Left lung (tissue), 10 donors: Measurements from ENCODE around the gene VEGFA. TPM values are rescaled to one million over a fixed set of nuclear protein-coding genes. Genes with fewer than 3 reads are reported as not detected.
"Not testable (repeated sequence)": the region's sequence is repeated elsewhere in the genome, so short reads cannot be mapped to it uniquely, and the experiment has no call there.

Experiments used
- ATAC-seq: fragments of 200-7000 bp; cut with Tn5 transposase; one replicate; pipeline ENCODE4 v1.9.1; 2020; ENCODE audit warnings: moderate library complexity
- DNase-seq, 4 donors: peaks; one replicate each; pipeline ENCODE4 v3.0.0-alpha.2; 2013 to 2020
- H3K27ac ChIP-seq, 2 donors: fragments of 200-600 bp; sonication (generic) in 1 of 2; one replicate each; pipeline versions ENCODE4 v1.5.0 to v1.8.0; 2020 to 2021
- H3K27me3 ChIP-seq, 2 donors: fragments of 200-600 bp; sonication (generic) in 1 of 2; one replicate each; pipeline versions ENCODE4 v1.5.0 to v1.8.0; 2020 to 2021
- H3K36me3 ChIP-seq, 2 donors: fragments of 200-600 bp; sonication (generic) in 1 of 2; one replicate each; pipeline versions ENCODE4 v1.5.0 to v1.8.0; 2020 to 2021
- H3K4me1 ChIP-seq, 2 donors: fragments of 200-600 bp; one replicate each; pipeline ENCODE4 v1.8.0; 2021
- H3K4me3 ChIP-seq, 2 donors: fragments of 200-600 bp; sonication (generic) in 1 of 2; one replicate each; pipeline versions ENCODE4 v1.5.0 to v1.8.0; 2020 to 2021; ENCODE audit warnings: mild to moderate bottlenecking in 1 of 2
- H3K9me3 ChIP-seq, 2 donors: fragments of 200-600 bp; sonication (generic) in 1 of 2; one replicate each; pipeline versions ENCODE4 v1.5.0 to v1.8.0; 2020 to 2021
- intact Hi-C, 2 donors: fragments of 100-400 bp; cut with DNase I; formaldehyde crosslinking; loops; one replicate each; pipeline versions ENCODE4 v1.11.2 to v1.14.2; 2022
- polyA plus RNA-seq, 6 donors: library from polyadenylated mRNA; unstranded; fragments of 120-200 nt; gene quantifications; one replicate each; pipeline ENCODE4 v1.2.1, GENCODE V29; 2013; ENCODE audit not compliant: insufficient read length in 6 of 6
- total RNA-seq, 2 donors: library from RNA; stranded (reverse); fragmentation: NEBNext Ultra II Directional; extraction: Animal tissue kit (Norgen Biotek cat#: 25700); gene quantifications; one replicate each; pipeline ENCODE4 v1.2.1, GENCODE V29; 2021
- TF ChIP-seq, protein P1 (sequence below), 2 donors: fragments of 200-600 bp; sonication (generic) in 1 of 2; IDR thresholded peaks; one replicate each; pipeline versions ENCODE4 v1.5.0 to v1.8.0; 2021; ENCODE audit warnings: antibody characterized with exemption in 2 of 2
- donor health status: DM: no; HTN: yes; CAD: no.
- donor health status: DM: no; HTN: no; CAD: no.

Gene VEGFA
- total and polyA plus RNA-seq, 8 donors, result 147 to 349 (median 288) TPM

DNA sequence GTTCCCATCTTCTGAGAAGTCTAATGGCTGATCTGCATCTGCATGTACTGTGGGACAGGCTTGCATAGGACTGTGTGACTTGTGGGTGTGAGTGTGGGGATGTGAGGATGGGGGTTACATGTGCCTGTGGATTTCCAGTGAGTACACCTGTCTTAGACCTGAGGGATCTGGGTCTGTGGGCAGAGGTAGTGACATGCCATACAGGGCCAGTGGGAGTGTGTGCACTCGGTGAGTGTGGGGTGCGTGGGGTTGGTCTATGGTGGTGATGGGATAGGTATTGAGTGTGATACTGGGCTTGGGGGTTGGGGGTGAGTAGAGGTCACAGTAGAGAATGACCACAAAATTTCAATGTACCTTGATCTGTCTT, 41.7 kb downstream of the VEGFA start:
- Histone ChIP-seq H3K27me3 (no peaks in the 10 kb centered on the region), H3K27ac (no peak overlapping the region), H3K4me1 (peaks cover 0 to 24% of the 10 kb centered on the region in 2 donors), H3K9me3 (no peaks in the 10 kb centered on the region), H3K36me3 (no peaks in the 10 kb centered on the region), H3K4me3 (no peak overlapping the region)
- TF ChIP-seq, protein P1, sequence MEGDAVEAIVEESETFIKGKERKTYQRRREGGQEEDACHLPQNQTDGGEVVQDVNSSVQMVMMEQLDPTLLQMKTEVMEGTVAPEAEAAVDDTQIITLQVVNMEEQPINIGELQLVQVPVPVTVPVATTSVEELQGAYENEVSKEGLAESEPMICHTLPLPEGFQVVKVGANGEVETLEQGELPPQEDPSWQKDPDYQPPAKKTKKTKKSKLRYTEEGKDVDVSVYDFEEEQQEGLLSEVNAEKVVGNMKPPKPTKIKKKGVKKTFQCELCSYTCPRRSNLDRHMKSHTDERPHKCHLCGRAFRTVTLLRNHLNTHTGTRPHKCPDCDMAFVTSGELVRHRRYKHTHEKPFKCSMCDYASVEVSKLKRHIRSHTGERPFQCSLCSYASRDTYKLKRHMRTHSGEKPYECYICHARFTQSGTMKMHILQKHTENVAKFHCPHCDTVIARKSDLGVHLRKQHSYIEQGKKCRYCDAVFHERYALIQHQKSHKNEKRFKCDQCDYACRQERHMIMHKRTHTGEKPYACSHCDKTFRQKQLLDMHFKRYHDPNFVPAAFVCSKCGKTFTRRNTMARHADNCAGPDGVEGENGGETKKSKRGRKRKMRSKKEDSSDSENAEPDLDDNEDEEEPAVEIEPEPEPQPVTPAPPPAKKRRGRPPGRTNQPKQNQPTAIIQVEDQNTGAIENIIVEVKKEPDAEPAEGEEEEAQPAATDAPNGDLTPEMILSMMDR (IDR thresholded peaks at IDR 0.05), result no peak
- ATAC-seq, result no peak
- no peak for DNase-seq
- intact Hi-C loops, result no loop called here

DNA sequence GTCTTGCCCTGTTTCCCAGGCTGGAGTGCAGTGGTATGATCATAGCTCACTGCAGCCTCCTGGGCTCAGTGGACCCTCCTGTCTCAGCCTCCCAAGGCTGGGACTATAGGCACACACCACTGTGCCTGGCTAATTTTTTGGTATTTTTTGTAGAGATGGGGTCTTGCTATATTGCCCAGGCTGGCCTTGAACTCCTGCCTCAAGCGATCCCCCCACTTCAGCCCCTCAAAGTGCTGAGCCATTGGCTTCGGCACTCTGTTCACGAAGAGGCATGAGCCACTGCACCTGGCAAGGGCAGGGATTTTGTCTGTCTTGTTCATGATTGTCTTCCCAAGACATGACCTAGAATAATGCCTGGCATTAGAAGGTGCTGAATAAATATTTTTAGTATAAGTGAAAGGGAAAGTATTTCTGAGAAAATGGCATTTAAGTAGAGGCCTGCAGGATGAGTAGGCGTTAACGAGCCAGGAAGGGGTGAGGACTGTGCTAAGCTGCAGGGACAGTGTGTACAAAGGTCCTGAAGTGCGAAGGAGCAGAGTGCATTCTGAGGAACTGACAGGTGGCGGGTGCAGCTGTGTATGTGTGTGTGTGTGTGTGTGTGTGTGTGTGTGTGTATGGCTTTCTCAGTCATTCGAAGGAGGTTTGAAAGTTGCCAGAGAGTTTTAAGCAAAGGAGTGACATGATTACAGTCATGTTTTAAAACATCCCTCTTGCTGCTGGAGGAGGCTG, 43.0 kb downstream of the VEGFA start:
- ATAC-seq (peak; percentile 94), DNase-seq (peak in 2 of 4 donors; percentile 30 to 79)
- intact Hi-C loops, result no loop called here
- TF ChIP-seq, protein P1 (IDR thresholded peaks at IDR 0.05), result no peak
- H3K4me3 ChIP-seq, result no peak overlapping the region
- peaks cover 0 to 26% of the 10 kb centered on the region in 2 donors for H3K4me1 ChIP-seq
- no peaks in the 10 kb centered on the region for H3K9me3 ChIP-seq
- H3K27ac ChIP-seq, result no peak overlapping the region
- no peaks in the 10 kb centered on the region for H3K36me3 ChIP-seq
- H3K27me3 ChIP-seq, result no peaks in the 10 kb centered on the region

DNA sequence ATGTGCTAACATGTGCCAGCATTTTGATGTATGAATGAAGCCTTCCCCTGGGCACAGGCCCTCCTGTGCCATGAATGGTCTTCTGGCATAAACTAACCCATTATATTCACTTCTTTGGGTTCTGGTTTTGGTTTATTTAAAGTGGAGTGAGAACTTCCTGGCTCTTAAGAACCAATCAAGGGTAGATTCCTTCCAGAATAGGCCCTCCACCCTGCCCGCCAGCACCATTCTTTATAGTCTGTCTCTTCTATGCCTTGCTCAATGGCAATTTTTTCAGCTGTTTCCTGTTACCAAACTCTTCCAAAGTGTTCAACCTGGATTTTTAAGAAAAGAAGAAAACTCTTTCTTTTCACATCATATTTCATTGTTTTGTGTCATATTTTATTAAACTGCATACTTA, 44.1 kb downstream of the VEGFA start:
- Histone ChIP-seq H3K4me3 (no peak overlapping the region), H3K36me3 (no peaks in the 10 kb centered on the region), H3K27ac (peak overlapping the region in 1 of 2 donors; percentile 13), H3K4me1 (peaks cover 0 to 26% of the 10 kb centered on the region in 2 donors), H3K27me3 (no peaks in the 10 kb centered on the region), H3K9me3 (no peaks in the 10 kb centered on the region)
- intact Hi-C loops, result no loop called here
- peak; percentile 21 for ATAC-seq
- TF ChIP-seq, protein P1 (IDR thresholded peaks at IDR 0.05), result no peak
- DNase-seq, result no peak

DNA sequence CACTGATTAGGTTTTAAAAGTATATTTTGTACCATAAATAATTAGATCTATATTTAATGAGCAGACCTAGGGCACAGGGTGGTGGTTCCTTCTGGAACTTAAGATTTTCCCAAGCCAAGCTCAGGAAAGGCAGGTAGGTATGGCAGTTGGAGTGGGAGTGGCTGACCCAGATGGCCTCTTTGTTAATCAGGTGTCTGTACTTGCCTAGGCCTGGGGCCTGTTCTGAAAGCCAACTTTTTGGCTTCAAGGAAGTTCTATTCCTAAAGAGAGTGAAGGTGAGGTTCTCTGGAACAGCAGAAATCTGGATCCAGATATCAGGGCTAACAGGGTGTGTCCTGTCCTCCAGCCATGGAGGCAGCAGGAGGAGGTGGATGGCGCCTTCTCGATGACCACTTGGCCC, 44.9 kb downstream of the VEGFA start:
- H3K27me3 ChIP-seq, result no peaks in the 10 kb centered on the region
- H3K4me3 ChIP-seq, result no peak overlapping the region
- intact Hi-C loops, result no loop called here
- no peaks in the 10 kb centered on the region for H3K36me3 ChIP-seq
- H3K4me1 ChIP-seq, result peaks cover 0 to 26% of the 10 kb centered on the region in 2 donors
- DNase-seq, result no peak
- TF ChIP-seq, protein P1 (IDR thresholded peaks at IDR 0.05), result no peak
- H3K9me3 ChIP-seq, result no peaks in the 10 kb centered on the region
- ATAC-seq, result no peak
- no peak overlapping the region for H3K27ac ChIP-seq

DNA sequence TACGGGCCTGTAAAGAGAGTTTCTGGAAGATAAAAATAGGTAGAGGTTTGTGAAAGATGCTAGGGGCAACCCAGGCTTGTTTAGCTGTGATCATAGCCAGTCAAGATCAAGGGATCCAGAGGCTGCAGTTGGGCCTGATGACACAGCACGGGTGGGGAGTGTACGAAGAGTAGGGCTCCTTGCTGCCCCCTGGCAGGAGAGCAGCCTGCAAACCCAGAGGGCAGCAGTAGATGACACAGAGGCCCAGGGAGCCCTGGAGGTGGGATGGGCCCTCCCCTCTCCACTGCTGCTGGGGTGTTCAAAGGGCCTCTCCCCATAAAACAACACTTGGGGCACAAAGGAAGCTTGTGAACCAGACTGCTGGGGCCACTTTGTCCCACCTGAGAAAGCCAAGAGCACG, 47.2 kb downstream of the VEGFA start:
- Histone ChIP-seq H3K27me3 (no peaks in the 10 kb centered on the region), H3K36me3 (no peaks in the 10 kb centered on the region), H3K9me3 (no peaks in the 10 kb centered on the region), H3K4me3 (no peak overlapping the region), H3K27ac (no peak overlapping the region), H3K4me1 (peaks cover 0 to 26% of the 10 kb centered on the region in 2 donors)
- intact Hi-C loops, result no loop called here
- TF ChIP-seq, protein P1 (IDR thresholded peaks at IDR 0.05), result no peak
- ATAC-seq, result peak; percentile 18
- DNase-seq, result no peak

DNA sequence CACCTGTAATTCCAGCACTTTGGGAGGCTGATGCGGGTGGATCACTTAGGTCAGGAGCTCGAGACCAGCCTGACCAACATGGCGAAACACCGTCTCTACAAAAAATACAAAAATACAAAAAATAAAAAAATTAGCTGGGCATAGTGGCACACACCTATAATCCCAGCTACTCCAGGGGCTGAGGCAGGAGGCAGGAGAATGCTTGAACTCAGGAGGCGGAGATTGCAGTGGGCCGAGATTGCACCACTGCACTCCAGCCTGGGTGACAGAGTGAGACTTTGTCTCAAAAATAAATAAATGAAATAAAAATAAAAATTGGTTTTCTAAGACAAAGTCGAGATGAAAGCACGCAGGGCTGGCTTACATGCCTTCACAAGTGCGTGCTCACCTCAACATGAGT, 49.0 kb downstream of the VEGFA start:
- peaks cover 0 to 12% of the 10 kb centered on the region in 2 donors for H3K4me1 ChIP-seq
- H3K9me3 ChIP-seq, intact Hi-C loops, H3K27me3 ChIP-seq, H3K4me3 ChIP-seq, DNase-seq, H3K27ac ChIP-seq, ATAC-seq, H3K36me3 ChIP-seq: not testable (repeated sequence)
